Gastrocnemius medialis (tissue), 4 donors: ENCODE measurements around the gene SEC22C.

Experiments used
- CTCF ChIP-seq, 5 experiments: fragments of 450-650 bp in 3 of 5; fragments of 200-600 bp in 2 of 5; sonication (generic) in 2 of 5; IDR thresholded peaks in 4 of 5; conservative IDR thresholded peaks in 1 of 5; 1 replicate in 4 of 5; 2 replicates in 1 of 5; pipeline ENCODE4 v1.5.1; 2016 to 2019; ENCODE audit warnings: antibody characterized with exemption in 5 of 5, mild to moderate bottlenecking in 3 of 5, moderate library complexity in 3 of 5
- POLR2A ChIP-seq, 2 donors: fragments of 450-650 bp; IDR thresholded peaks; one replicate each; pipeline ENCODE4 v1.6.1; 2017; ENCODE audit warnings: antibody characterized with exemption in 2 of 2, mild to moderate bottlenecking in 2 of 2, moderate library complexity in 2 of 2

- no peak for TF ChIP-seq CTCF (IDR thresholded peaks at IDR 0.05 in 4 of 5, conservative IDR thresholded peaks at IDR 0.05 in 1 of 5)
- no peak for TF ChIP-seq POLR2A (IDR thresholded peaks at IDR 0.05)
Measured at GRCh38 chr3:42503957-42504333, 77.8 kb downstream of the SEC22C start.
